ENCODE data around the gene ACE. TPM values are rescaled to one million over a fixed set of nuclear protein-coding genes. Genes with fewer than 3 reads are reported as not detected.

ACE gene
- total and polyA plus RNA-seq, 2 experiments from 2014 or later = 0.82 to 9.1 TPM

DNA sequence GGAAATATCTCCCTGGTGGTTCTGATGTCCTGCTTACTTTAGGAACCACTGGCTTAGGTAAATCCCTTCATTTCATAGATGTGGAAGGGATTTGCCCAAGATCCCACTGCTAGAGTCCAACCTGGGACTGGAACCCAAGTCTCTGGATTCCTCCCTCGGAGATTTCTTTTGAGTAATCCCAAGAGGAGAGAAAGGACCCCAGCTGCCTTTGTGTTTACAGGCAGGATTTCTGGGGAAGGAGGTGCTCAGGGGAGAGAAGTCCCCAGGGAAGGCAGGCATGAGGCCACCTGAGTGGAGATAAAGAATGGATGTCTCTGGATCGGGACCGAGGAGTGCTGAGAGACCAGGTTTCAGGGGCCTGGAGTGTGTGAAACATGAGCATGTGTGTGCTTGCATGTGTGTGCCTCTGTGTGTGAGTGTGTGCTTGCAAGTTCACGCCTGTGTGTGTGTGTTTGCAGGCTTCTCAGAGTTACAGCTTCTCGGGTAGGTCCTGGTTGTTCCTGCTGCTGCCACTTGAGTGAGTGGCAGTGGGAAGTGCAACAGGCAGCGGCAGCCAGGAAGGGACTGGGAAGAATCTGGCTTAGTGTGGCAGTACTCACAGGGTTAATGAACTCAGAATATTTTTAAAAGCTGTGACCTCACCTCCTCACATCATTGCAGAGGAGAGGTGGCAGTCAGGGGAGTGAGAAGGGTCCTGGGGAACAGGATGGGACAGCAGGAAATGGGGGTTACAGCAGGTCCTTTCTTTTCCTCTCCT, 48.5 kb downstream of the ACE start:
- Histone ChIP-seq H3K27me3 (ENCODE audit: insufficient read depth) (no peaks in the 10 kb centered on the region), H3K4me3 (no peak overlapping the region), H3K36me3 (ENCODE audit: insufficient read depth) (no peaks in the 10 kb centered on the region), H2AFZ (no peak overlapping the region), H3K9me2 (ENCODE audit: insufficient read depth) (no peaks in the 10 kb centered on the region), H3F3A (replicated peaks; ENCODE audit: low read depth) (no peaks in the 10 kb centered on the region), H3K4me1 (ENCODE audit: insufficient read depth) (0 out of 2 replicates have a peak, but pooled peaks cover 4% of the 10 kb centered on the region), H4K20me1 (replicated peaks; ENCODE audit: insufficient read depth) (no peaks in the 10 kb centered on the region), H3K27ac (ENCODE audit: low read depth) (no peak overlapping the region), H3K4me2 (no peak overlapping the region), H3K79me2 (replicated peaks; ENCODE audit: insufficient read depth) (no peaks in the 10 kb centered on the region)
- Mint-ChIP-seq H3K4me3 (no peak overlapping the region; the same call in 2 of the 3 replicates), H3K27me3 (ENCODE audit: insufficient read depth, low read depth, poor library complexity) (peaks cover 12% of the 10 kb centered on the region), H3K9me3 (no peaks in the 10 kb centered on the region), H3K36me3 (ENCODE audit: low read depth) (no peaks in the 10 kb centered on the region), H3K27ac (no peak overlapping the region), H3K4me1 (peaks cover 35% of the 10 kb centered on the region)
- DNase-seq (ENCODE audit: low spot score) (no peak), ATAC-seq (no peak)
- TF ChIP-seq ZNF331 (CRISPR knock-in tag; IDR thresholded peaks at IDR 0.05; ENCODE audit: low read depth) (no peak), JUNB (IDR thresholded peaks at IDR 0.05; ENCODE audit: unreplicated experiment) (no peak), EZH2phosphoT487 (IDR thresholded peaks at IDR 0.05; ENCODE audit: unreplicated experiment) (no peak), POLR2AphosphoS5 (IDR thresholded peaks at IDR 0.05; ENCODE audit: low read depth) (no peak), ZNF114 (CRISPR knock-in tag; IDR thresholded peaks at IDR 0.05) (no peak), NANOG (IDR thresholded peaks at IDR 0.05; ENCODE audit: borderline replicate concordance) (no peak), EZH2 (IDR thresholded peaks at IDR 0.05; ENCODE audit: low read depth, unreplicated experiment) (no peak), CREB1 (CRISPR knock-in tag; IDR thresholded peaks at IDR 0.05; ENCODE audit: low read depth) (no peak), STAT1 (IDR thresholded peaks at IDR 0.05; ENCODE audit: unreplicated experiment) (no peak)
- TF ChIP-seq, protein P1, sequence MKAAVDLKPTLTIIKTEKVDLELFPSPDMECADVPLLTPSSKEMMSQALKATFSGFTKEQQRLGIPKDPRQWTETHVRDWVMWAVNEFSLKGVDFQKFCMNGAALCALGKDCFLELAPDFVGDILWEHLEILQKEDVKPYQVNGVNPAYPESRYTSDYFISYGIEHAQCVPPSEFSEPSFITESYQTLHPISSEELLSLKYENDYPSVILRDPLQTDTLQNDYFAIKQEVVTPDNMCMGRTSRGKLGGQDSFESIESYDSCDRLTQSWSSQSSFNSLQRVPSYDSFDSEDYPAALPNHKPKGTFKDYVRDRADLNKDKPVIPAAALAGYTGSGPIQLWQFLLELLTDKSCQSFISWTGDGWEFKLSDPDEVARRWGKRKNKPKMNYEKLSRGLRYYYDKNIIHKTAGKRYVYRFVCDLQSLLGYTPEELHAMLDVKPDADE (IDR thresholded peaks at IDR 0.05) = no peak
- TF ChIP-seq, protein P2, sequence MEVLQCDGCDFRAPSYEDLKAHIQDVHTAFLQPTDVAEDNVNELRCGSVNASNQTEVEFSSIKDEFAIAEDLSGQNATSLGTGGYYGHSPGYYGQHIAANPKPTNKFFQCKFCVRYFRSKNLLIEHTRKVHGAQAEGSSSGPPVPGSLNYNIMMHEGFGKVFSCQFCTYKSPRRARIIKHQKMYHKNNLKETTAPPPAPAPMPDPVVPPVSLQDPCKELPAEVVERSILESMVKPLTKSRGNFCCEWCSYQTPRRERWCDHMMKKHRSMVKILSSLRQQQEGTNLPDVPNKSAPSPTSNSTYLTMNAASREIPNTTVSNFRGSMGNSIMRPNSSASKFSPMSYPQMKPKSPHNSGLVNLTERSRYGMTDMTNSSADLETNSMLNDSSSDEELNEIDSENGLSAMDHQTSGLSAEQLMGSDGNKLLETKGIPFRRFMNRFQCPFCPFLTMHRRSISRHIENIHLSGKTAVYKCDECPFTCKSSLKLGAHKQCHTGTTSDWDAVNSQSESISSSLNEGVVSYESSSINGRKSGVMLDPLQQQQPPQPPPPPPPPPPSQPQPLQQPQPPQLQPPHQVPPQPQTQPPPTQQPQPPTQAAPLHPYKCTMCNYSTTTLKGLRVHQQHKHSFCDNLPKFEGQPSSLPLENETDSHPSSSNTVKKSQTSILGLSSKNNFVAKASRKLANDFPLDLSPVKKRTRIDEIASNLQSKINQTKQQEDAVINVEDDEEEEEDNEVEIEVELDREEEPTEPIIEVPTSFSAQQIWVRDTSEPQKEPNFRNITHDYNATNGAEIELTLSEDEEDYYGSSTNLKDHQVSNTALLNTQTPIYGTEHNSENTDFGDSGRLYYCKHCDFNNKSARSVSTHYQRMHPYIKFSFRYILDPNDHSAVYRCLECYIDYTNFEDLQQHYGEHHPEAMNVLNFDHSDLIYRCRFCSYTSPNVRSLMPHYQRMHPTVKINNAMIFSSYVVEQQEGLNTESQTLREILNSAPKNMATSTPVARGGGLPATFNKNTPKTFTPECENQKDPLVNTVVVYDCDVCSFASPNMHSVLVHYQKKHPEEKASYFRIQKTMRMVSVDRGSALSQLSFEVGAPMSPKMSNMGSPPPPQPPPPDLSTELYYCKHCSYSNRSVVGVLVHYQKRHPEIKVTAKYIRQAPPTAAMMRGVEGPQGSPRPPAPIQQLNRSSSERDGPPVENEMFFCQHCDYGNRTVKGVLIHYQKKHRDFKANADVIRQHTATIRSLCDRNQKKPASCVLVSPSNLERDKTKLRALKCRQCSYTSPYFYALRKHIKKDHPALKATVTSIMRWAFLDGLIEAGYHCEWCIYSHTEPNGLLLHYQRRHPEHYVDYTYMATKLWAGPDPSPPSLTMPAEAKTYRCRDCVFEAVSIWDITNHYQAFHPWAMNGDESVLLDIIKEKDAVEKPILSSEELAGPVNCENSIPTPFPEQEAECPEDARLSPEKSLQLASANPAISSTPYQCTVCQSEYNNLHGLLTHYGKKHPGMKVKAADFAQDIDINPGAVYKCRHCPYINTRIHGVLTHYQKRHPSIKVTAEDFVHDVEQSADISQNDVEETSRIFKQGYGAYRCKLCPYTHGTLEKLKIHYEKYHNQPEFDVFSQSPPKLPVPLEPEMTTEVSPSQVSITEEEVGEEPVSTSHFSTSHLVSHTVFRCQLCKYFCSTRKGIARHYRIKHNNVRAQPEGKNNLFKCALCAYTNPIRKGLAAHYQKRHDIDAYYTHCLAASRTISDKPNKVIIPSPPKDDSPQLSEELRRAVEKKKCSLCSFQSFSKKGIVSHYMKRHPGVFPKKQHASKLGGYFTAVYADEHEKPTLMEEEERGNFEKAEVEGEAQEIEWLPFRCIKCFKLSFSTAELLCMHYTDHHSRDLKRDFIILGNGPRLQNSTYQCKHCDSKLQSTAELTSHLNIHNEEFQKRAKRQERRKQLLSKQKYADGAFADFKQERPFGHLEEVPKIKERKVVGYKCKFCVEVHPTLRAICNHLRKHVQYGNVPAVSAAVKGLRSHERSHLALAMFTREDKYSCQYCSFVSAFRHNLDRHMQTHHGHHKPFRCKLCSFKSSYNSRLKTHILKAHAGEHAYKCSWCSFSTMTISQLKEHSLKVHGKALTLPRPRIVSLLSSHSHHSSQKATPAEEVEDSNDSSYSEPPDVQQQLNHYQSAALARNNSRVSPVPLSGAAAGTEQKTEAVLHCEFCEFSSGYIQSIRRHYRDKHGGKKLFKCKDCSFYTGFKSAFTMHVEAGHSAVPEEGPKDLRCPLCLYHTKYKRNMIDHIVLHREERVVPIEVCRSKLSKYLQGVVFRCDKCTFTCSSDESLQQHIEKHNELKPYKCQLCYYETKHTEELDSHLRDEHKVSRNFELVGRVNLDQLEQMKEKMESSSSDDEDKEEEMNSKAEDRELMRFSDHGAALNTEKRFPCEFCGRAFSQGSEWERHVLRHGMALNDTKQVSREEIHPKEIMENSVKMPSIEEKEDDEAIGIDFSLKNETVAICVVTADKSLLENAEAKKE (CRISPR knock-in tag; IDR thresholded peaks at IDR 0.05) = no peak
- TF ChIP-seq, protein P3, sequence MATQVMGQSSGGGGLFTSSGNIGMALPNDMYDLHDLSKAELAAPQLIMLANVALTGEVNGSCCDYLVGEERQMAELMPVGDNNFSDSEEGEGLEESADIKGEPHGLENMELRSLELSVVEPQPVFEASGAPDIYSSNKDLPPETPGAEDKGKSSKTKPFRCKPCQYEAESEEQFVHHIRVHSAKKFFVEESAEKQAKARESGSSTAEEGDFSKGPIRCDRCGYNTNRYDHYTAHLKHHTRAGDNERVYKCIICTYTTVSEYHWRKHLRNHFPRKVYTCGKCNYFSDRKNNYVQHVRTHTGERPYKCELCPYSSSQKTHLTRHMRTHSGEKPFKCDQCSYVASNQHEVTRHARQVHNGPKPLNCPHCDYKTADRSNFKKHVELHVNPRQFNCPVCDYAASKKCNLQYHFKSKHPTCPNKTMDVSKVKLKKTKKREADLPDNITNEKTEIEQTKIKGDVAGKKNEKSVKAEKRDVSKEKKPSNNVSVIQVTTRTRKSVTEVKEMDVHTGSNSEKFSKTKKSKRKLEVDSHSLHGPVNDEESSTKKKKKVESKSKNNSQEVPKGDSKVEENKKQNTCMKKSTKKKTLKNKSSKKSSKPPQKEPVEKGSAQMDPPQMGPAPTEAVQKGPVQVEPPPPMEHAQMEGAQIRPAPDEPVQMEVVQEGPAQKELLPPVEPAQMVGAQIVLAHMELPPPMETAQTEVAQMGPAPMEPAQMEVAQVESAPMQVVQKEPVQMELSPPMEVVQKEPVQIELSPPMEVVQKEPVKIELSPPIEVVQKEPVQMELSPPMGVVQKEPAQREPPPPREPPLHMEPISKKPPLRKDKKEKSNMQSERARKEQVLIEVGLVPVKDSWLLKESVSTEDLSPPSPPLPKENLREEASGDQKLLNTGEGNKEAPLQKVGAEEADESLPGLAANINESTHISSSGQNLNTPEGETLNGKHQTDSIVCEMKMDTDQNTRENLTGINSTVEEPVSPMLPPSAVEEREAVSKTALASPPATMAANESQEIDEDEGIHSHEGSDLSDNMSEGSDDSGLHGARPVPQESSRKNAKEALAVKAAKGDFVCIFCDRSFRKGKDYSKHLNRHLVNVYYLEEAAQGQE (IDR thresholded peaks at IDR 0.05; ENCODE audit: unreplicated experiment) = no peak
- TF ChIP-seq, protein P4, sequence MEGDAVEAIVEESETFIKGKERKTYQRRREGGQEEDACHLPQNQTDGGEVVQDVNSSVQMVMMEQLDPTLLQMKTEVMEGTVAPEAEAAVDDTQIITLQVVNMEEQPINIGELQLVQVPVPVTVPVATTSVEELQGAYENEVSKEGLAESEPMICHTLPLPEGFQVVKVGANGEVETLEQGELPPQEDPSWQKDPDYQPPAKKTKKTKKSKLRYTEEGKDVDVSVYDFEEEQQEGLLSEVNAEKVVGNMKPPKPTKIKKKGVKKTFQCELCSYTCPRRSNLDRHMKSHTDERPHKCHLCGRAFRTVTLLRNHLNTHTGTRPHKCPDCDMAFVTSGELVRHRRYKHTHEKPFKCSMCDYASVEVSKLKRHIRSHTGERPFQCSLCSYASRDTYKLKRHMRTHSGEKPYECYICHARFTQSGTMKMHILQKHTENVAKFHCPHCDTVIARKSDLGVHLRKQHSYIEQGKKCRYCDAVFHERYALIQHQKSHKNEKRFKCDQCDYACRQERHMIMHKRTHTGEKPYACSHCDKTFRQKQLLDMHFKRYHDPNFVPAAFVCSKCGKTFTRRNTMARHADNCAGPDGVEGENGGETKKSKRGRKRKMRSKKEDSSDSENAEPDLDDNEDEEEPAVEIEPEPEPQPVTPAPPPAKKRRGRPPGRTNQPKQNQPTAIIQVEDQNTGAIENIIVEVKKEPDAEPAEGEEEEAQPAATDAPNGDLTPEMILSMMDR (conservative IDR thresholded peaks at IDR 0.05; ENCODE audit: low read depth in 2 of 2) = no peak
